Measurements from ENCODE around the gene SSU72. TPM values are rescaled to one million over a fixed set of nuclear protein-coding genes. Genes with fewer than 3 reads are reported as not detected.
"Not testable (repeated sequence)": the region's sequence is repeated elsewhere in the genome, so short reads cannot be mapped to it uniquely, and the experiment has no call there.

SSU72 gene
- total RNA-seq, 1 donor from 2014 or later, result 118 TPM

DNA sequence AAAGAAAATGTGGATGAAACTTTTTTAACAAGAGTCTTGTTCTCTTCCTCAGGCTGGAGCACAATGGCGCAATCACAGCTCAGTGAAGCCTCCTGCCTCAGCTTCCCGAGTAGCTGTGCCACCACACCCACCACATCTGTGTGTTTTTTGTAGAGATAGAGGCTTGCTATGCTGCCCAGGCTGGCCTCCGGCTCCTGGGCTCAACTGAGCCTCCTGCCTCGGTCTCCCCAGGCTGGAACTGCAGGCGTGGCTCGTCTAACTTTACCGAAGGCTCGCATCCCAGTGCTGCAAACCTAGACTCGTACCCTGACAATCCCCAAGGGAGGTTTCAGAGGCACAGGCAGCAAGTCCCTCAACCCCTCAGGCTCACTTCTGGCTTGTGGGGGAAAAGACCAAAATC is 14.5 kb downstream of the SSU72 start:
- H3K36me3 Mint-ChIP-seq (ENCODE audit: low read depth), result peaks cover 44% of the 10 kb centered on the region
- DNase-seq (no peak), ATAC-seq (ENCODE audit: low read depth) (no peak)
- H3K4me3 Mint-ChIP-seq, result no peak overlapping the region
- intact Hi-C loops (cut with micrococcal nuclease), result no loop called here
- no peak overlapping the region for H3K27ac Mint-ChIP-seq
- no peaks in the 10 kb centered on the region for H3K9me3 Mint-ChIP-seq
- ChIA-PET CTCF (no interaction called here), POLR2A (no interaction called here)
- H3K27me3 Mint-ChIP-seq, result no peaks in the 10 kb centered on the region
- TF ChIP-seq, protein P1, sequence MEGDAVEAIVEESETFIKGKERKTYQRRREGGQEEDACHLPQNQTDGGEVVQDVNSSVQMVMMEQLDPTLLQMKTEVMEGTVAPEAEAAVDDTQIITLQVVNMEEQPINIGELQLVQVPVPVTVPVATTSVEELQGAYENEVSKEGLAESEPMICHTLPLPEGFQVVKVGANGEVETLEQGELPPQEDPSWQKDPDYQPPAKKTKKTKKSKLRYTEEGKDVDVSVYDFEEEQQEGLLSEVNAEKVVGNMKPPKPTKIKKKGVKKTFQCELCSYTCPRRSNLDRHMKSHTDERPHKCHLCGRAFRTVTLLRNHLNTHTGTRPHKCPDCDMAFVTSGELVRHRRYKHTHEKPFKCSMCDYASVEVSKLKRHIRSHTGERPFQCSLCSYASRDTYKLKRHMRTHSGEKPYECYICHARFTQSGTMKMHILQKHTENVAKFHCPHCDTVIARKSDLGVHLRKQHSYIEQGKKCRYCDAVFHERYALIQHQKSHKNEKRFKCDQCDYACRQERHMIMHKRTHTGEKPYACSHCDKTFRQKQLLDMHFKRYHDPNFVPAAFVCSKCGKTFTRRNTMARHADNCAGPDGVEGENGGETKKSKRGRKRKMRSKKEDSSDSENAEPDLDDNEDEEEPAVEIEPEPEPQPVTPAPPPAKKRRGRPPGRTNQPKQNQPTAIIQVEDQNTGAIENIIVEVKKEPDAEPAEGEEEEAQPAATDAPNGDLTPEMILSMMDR (IDR thresholded peaks at IDR 0.05), result no peak
- H3K4me1 Mint-ChIP-seq, result peaks cover 4% of the 10 kb centered on the region

DNA sequence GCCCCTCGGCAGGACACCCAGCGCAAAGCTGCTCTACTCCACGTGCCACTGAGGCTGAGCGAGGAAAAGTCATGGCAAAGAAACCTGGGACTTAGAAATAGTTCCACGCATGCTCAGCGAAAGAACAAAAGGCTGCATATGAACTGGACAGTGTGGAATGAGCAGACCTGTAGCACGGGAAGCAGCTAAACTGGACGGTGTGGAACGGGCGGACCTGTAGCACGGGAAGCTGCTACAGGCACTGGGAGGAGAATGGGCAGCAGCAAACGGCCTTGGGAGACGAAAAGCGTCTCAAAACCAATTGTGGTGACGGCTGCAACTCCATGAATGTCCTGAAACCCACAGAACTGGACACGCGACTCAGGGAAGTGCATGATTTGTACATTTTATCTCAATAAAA is 15.6 kb downstream of the SSU72 start:
- no peak for ATAC-seq (ENCODE audit: low read depth)
- Mint-ChIP-seq H3K4me3 (no peak overlapping the region), H3K27ac (peak overlapping the region; percentile 1), H3K9me3 (no peaks in the 10 kb centered on the region), H3K36me3 (ENCODE audit: low read depth) (peaks cover 33% of the 10 kb centered on the region), H3K4me1 (peaks cover 4% of the 10 kb centered on the region), H3K27me3 (no peaks in the 10 kb centered on the region)
- TF ChIP-seq, protein P1 (IDR thresholded peaks at IDR 0.05), result no peak
- POLR2A ChIA-PET, result no interaction called here
- no peak for DNase-seq
- intact Hi-C loops (cut with micrococcal nuclease), result no loop called here
- CTCF ChIA-PET, result no interaction called here

DNA sequence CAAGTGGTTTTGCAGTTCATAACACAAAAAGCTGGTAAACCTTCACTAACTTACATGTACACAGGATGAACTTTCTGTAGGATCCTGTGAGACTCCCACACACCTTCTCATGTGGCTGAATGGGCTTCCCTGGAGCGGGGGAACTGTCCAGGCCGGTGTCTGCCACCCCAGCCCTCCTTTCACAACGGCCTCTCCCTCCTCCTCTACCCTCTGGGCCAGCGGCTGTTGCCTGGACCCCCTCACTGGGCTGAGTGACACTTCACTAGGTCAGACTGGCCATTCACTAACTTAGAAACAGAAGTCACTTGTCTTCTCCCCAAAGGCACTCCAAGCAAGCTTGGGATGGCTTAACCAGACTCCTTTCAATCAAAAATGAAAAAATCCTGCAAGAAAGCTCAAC is 16.1 kb downstream of the SSU72 start:
- peaks cover 29% of the 10 kb centered on the region for H3K36me3 Mint-ChIP-seq (ENCODE audit: low read depth)
- DNase-seq (no peak), ATAC-seq (ENCODE audit: low read depth) (no peak)
- TF ChIP-seq, protein P1 (IDR thresholded peaks at IDR 0.05), result no peak
- no peaks in the 10 kb centered on the region for H3K9me3 Mint-ChIP-seq
- peak overlapping the region; percentile 1 for H3K27ac Mint-ChIP-seq
- ChIA-PET POLR2A (no interaction called here), CTCF (no interaction called here)
- no peaks in the 10 kb centered on the region for H3K27me3 Mint-ChIP-seq
- peaks cover 4% of the 10 kb centered on the region for H3K4me1 Mint-ChIP-seq
- H3K4me3 Mint-ChIP-seq, result no peak overlapping the region
- intact Hi-C loops (cut with micrococcal nuclease), result no loop called here

DNA sequence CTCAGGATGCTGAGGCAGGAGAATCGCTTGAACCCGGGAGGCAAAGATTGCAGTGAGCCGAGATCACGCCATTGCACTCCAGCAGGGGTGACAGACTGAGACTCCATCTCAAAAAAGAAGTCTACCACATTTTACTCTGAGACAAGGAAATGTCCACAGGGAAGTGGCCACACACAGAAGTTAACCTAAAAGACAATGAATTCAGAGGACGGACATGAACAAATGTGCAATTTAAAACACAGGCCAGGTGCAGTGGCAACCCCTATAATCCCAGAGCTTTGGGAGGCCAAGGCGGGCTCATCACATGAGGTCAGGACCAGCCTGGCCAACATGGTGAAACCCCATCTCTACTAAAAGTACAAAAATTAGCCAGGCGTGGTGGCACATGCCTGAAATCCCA is 17.0 kb downstream of the SSU72 start:
- intact Hi-C loops (cut with micrococcal nuclease); CTCF ChIA-PET; H3K4me3 Mint-ChIP-seq; ATAC-seq (ENCODE audit: low read depth); DNase-seq; H3K9me3 Mint-ChIP-seq; POLR2A ChIA-PET; H3K27me3 Mint-ChIP-seq; H3K4me1 Mint-ChIP-seq: not testable (repeated sequence)
- H3K36me3 Mint-ChIP-seq (ENCODE audit: low read depth), result peaks cover 21% of the 10 kb centered on the region
- peak overlapping the region; percentile 41 for H3K27ac Mint-ChIP-seq

DNA sequence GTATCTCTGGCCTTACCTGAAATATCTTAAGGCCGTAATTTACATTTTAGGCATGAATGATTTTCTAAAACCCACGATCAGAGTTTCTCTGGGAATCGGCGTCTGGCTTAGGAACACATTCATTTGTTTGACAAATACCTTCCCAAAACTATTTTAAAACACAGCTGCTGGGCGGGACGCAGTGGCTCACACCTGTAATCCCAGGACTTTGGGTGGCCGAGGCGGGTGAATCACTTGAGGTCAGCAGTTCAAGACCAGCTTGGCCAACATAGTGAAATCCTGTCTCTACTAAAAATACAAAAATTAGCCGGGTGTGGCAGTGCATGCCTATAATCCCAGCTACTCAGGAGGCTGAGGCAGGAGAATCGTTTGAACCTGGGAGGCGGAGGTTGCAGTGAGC is 17.7 kb downstream of the SSU72 start:
- H3K4me3 Mint-ChIP-seq; intact Hi-C loops (cut with micrococcal nuclease); DNase-seq; H3K27me3 Mint-ChIP-seq; CTCF ChIA-PET; ATAC-seq (ENCODE audit: low read depth); POLR2A ChIA-PET; H3K27ac Mint-ChIP-seq; H3K4me1 Mint-ChIP-seq; H3K9me3 Mint-ChIP-seq: not testable (repeated sequence)
- peaks cover 14% of the 10 kb centered on the region for H3K36me3 Mint-ChIP-seq (ENCODE audit: low read depth)

DNA sequence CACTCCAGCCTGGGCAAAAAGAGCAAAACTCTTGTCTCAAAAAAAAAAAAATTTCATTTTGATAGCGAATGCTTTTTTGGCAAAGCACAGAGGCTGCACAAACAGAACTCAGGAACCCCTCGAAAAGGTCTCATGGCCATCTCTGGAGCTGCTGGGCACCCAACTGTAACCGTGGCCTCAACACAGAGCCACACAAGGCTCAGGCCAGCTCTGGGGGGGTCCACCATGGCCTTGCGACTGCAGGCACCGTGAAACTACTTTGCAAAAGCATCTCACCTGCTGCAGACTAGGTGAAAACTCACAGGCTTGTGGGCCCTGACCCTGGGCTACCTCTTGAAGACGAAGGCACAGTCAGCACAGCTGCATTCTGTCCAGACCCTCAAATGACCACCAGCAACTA is 18.2 kb downstream of the SSU72 start:
- H3K27me3 Mint-ChIP-seq, result no peaks in the 10 kb centered on the region
- ATAC-seq (ENCODE audit: low read depth), result no peak
- no peak for DNase-seq
- POLR2A ChIA-PET, result no interaction called here
- peaks cover 9% of the 10 kb centered on the region for H3K36me3 Mint-ChIP-seq (ENCODE audit: low read depth)
- CTCF ChIA-PET, result no interaction called here
- no peak overlapping the region for H3K4me3 Mint-ChIP-seq
- peaks cover 1% of the 10 kb centered on the region for H3K4me1 Mint-ChIP-seq
- peak overlapping the region; percentile 41 for H3K27ac Mint-ChIP-seq
- intact Hi-C loops (cut with micrococcal nuclease), result no loop called here
- no peaks in the 10 kb centered on the region for H3K9me3 Mint-ChIP-seq
- TF ChIP-seq, protein P1 (IDR thresholded peaks at IDR 0.05), result no peak
